HK-2 (cell line): Measurements from ENCODE around the gene XIRP2.
A peak's percentile ranks its signal among the peaks of the same experiment; 100 is the strongest.

Experiments used
- DNase-seq: peaks from one replicate; pipeline ENCODE4 v3.0.0-alpha.2; 2018; ENCODE audit not compliant: unreplicated experiment

Gene XIRP2

GRCh38 chr2:167134381-167135072, 246.2 kb downstream of the XIRP2 start:
- DNase-seq: no peak

DNA sequence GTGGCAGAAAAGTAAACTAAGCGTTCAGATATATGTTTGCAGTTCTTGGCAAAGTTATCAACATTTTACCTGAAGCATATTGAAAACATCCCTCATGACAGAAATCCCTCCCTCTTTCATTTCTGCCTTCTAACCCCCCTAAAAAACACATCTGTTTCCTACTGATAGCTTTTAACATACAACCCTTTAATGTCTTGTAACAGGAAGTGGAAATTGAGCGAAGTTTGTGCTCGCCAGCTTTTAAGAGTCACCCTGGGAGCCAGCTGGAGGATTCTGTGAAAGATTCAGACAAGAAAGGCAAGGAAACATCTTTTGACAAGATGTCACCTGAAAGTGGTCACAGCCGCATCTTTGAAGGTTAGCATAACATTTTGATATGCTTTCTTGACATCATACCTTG, 247.4 kb downstream of the XIRP2 start:
- no peak for DNase-seq

DNA sequence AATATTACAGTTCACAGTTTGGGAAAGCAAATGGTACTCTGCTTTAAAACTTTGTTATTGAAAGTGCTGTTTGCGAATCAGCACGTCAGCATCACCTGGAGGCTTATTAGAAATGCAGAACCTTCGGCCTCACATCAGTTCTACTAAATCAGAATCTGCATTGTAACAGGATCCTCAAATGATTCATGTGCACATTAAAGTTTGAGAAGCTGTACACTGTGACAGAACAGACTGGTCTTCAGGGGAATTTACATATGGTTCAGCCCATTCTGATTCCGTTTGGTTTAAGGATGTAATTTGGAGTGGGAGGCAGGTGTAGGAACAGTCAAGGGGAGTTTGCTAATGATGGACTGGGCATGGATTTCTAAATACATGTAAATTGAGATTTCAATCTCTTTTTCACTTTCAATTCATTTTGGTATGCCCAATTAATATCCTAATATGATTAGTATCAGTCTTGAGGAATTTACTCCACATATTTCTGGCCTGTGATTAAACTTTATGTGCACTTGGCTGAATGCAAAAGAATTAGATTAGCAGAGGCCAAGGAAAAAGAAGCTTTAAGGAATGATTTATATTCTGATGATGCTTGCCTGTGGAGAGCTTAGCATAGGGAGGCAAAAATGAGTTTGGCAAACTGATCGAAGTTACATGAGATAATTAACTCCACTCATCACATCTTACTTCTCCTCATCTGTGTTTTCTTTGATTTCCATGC, 248.8 kb downstream of the XIRP2 start:
- DNase-seq: no peak

DNA sequence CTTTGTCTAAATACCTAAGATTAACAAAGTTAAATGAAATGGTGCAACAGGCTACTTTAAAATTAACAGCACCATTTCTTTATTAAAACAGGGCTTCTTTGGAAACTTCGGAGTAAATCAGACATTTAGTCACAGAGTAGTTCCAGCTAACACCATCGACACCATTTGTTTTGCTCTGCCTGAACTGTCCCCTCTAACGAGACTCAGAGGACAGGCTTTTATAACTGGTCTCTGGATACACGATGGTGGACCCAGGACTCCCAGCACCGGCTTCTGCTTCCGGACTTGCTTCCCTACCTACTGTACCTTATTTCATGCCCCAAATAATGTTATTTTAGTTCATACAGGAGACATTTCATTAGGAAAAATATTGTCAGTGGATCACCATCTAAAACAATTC, 252.1 kb downstream of the XIRP2 start:
- DNase-seq: no peak

GRCh38 chr2:167140767-167141166, 252.5 kb downstream of the XIRP2 start:
- peak; percentile 50 for DNase-seq

GRCh38 chr2:167142554-167142953, 254.3 kb downstream of the XIRP2 start:
- DNase-seq: no peak

DNA sequence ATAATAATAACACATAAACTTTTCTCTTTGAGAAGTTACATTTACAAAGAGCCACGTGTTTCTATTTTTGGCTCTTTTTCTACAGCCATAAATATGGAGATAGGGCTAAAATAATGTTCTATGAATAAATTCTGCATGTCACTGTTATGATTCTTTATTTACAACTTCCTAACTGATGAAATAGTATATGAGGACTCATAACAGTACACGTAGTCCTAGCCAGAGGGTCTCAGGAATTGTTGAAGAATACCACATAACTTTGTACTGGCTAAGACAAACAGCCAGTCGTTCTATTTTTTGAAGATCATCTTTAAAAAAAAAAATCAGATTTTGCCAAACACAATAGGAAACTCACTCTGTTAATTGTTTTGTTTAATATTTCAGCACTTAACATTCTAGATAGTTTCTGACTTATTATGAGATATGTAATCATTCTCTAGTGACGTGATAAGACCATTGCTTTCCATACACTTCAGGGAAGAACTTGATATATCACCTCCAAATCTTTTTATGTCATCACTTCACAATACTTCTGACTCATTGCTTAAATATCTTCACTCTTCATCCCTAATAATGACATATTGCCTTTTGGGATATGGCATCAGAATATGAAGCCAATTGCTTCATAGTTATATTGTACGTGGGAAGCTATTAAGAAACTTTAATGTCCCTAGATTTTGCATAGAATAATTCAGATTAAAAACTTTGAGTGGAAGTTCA, 256.1 kb downstream of the XIRP2 start:
- DNase-seq: no peak

DNA sequence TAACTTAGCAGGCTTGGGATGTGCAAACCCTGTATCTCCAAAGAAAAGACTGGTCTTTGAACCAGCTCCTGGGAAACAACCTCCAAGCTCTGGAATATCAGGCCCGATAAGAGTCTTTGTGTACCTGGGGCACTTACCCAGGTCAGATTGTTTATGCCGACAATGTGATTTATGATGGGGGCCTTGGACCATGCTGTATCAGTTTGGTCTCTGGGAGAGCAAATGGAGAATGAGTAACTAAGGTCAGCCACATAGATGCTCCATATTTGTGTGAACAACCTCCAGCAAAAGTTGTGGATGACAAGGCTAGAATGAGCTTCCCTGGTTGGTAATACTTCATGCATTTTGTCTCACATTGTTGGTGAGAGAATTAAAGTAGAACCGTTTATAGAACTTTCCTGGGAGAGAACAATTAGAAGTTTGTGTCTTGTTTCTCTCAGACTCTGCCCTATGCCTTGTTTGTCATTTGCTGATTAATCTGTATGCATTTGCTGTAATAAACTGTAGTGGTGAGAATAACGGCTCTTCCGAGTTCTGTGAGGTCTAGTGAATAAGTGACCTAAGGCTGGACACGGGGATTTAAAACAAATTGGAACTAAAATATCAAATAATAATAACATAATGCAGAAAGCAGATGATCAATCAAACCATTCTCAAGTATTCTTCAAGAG, 259.1 kb downstream of the XIRP2 start:
- no peak for DNase-seq

- no peak for DNase-seq
These were observed 263.6 kb downstream of the XIRP2 start for GRCh38 chr2:167151894-167152293.

GRCh38 chr2:167157523-167157922, 269.2 kb downstream of the XIRP2 start:
- DNase-seq: no peak

- no peak for DNase-seq
These were observed 288.9 kb downstream of the XIRP2 start for GRCh38 chr2:167177196-167177595.

DNA sequence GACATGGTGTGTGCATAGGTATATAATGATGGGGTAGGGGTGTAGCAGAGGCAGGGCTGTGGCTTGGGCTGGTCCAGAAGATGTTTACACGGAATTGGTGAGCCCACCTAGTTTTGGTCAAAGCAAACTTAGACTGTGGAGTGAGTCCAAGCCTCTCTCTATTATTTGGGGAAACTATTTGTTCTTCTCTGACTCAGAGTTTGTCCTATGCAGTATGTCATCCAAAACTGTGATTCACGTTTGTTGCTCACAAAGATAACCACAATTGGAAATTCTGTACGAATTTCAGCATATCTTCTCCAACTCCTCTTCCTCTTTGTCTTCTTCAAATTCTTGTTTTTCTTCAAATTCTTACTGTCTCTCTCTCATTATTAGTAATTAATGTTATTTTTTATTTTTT, 292.9 kb downstream of the XIRP2 start:
- DNase-seq: no peak

DNA sequence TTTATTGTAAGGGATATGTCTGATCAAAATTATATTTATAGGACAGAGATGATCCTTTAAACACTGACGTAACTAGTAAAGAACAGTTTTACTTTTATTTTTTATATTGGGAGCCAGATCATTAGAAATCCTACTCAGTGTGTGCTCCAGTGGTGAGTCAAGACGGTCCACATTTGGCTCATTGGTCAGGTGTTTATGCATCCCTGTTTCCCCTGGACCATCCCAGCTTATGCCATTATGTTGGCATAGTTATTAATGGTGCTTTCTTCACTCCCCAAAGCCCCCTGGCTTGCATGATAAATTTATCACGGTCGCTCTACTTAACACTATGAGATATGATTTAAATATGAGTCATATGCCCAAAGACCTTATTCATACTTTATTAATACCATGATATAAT, 293.4 kb downstream of the XIRP2 start:
- no peak for DNase-seq

DNA sequence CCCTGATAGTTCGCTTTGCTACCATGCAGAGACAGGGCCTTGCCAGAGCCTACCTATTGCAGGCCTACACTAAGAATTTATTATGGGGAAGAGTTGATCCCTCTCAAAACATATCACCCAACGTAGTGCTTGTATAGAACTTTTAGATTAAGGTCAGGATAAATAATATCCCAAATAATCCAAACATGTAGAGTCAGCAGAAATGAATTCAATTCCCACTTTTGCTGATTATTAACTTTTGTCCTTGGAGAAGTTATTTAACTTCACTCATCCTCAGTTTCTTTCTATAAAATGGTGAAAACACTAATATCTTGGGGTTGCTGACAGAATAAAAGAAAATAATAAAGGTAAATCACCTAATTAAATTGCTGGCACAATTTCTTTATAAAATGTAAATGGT, 294.1 kb downstream of the XIRP2 start:
- no peak for DNase-seq

DNA sequence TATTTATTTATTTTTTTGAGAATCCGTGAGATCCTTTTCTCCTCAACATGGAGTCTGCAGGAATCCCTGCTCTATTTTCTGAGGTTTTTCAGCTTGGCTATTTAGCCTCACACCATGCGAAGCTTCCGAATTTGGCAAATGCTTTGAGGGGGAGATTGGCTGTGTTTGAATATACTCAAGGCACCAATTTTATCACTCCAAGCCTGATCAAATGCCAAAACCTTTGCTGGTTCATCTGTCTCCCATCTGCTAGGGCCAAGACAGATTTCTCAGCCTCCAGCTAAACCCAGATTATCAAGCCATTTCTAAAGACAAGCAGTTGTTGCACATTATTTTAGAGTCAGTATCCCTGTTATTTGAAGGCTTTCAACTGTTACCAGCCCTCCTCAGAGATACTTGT, 295.7 kb downstream of the XIRP2 start:
- DNase-seq: no peak

GRCh38 chr2:167186465-167186864, 298.2 kb downstream of the XIRP2 start:
- no peak for DNase-seq

DNA sequence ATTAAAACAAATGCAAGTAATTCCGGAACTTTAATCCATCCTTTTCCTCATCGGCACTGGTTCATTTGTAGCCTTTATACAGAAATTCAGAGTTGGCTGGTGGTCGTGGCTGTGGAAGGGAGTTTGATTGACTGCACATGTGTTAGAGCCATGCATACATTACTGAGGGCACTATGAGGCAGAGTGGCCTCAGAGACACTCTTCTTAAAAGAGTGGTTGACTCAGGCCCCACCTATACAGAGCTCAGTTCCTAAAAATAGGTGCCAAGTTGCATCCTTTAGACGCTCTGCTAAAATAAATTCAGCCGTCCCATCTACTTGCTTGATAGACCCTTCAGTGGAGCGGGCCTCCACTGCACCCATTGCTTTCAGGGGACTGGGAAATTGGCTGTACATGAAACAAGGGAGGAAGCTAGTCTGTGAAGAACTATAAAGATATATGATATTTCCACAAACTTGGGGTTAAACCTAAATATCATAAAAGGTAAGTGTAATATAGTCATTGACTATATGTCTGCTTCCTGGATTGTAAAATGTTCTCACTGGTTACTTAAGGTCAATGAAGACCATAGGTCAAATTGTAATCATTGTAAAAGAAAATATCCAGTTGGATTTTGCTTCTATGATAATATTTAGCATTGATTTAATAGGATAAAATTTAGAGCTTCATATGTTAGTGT, 298.9 kb downstream of the XIRP2 start:
- no peak for DNase-seq

DNA sequence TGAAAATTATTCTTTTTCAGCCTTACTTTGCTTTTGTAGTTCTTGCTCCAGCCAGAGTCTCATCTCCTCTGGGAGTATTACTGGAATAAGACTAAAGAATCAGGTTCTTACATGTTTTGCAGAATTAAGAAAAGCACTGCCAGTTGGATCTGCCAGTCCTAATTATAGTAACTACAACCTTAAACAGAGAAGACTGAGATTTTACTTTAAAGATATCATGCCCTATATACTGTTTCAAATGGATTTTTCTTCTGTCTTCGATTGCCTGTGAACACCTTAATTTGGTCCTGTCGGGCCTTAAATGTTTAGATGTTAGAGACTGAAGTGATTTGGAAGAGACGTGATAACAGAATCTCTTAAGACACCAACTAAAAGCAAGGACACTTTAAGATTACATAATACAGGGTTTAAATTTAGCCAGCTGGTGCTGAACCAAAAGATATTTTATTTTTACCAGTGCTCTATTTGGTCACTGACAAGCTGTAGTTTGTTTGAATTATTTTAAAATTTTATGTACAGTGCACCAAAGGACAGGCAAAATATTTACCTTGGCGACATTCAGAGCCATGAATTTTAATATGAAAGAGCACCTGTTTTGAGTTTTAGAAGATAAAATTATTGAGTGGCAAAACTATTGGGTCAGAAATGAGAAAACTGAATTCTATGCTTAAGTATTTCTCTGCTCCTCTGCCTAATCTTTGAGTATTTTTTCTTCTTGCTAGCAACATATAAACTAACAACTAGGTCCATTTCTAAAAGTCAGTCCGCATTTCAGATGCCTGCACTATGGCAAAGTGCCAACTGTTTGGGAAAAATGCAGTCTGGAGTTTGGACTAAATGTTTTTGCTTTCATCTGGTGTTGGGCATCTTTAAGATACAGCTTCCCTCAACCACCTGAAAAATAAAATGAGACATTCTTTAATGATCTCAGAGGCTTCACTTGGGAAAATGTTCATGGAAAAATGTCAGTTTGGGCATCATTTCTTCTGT, 300.0 kb downstream of the XIRP2 start:
- DNase-seq: no peak

DNA sequence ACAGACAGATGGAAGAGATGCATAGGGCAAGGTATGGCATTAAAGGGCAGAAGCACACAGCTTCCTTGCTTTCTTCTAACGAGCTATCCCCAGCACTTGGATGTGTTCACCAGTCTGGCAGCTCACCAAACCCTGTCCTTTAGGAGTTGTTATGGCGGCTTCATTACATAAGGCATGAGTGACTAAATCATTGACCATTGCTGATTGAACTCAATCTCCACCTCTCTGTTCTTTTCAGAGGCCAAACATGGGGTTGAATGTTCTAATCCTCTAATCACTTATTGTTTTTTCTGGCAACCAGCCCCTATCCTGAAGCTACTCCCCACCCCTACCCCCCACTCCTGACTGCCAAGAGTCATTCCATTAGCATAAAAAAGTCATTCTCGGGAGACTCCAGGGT, 301.8 kb downstream of the XIRP2 start:
- no peak for DNase-seq

- no peak for DNase-seq
These were observed 303.3 kb downstream of the XIRP2 start for GRCh38 chr2:167191588-167191987.

- DNase-seq: no peak
These were observed 304.6 kb downstream of the XIRP2 start for GRCh38 chr2:167192833-167193232.
